ENCODE results near the gene GPD1L.
"Not testable (repeated sequence)": the region's sequence is repeated elsewhere in the genome, so short reads cannot be mapped to it uniquely, and the experiment has no call there.

The GPD1L gene

GRCh38 chr3:32180141-32180784 is 73.8 kb downstream of the GPD1L start:
- DNase-seq (ENCODE audit: low read depth in 2 of 2, low spot score in 1 of 2): no peak

- DNase-seq (ENCODE audit: low read depth in 2 of 2, low spot score in 1 of 2): no peak
These were observed 74.9 kb downstream of the GPD1L start for GRCh38 chr3:32181365-32181764.

GRCh38 chr3:32181796-32182195 is 75.4 kb downstream of the GPD1L start:
- no peak for DNase-seq (ENCODE audit: low read depth in 2 of 2, low spot score in 1 of 2)

GRCh38 chr3:32184187-32184730 is 77.8 kb downstream of the GPD1L start:
- no peak for DNase-seq (ENCODE audit: low read depth in 2 of 2, low spot score in 1 of 2)

- DNase-seq (ENCODE audit: low read depth in 2 of 2, low spot score in 1 of 2): no peak
These were observed 79.7 kb downstream of the GPD1L start for GRCh38 chr3:32186097-32186496.

GRCh38 chr3:32186876-32187275 is 80.5 kb downstream of the GPD1L start:
- no peak for DNase-seq (ENCODE audit: low read depth in 2 of 2, low spot score in 1 of 2)

GRCh38 chr3:32189693-32190092 is 83.3 kb downstream of the GPD1L start:
- DNase-seq (ENCODE audit: low read depth in 2 of 2, low spot score in 1 of 2): no peak

GRCh38 chr3:32190556-32190955 is 84.1 kb downstream of the GPD1L start:
- DNase-seq (ENCODE audit: low read depth in 2 of 2, low spot score in 1 of 2): not testable (repeated sequence)

GRCh38 chr3:32193101-32193500 is 86.7 kb downstream of the GPD1L start:
- DNase-seq (ENCODE audit: low read depth in 2 of 2, low spot score in 1 of 2): no peak

- DNase-seq (ENCODE audit: low read depth in 2 of 2, low spot score in 1 of 2): no peak
These were observed 88.2 kb downstream of the GPD1L start for GRCh38 chr3:32194653-32195052.

GRCh38 chr3:32195995-32196540 is 89.6 kb downstream of the GPD1L start:
- DNase-seq (ENCODE audit: low read depth in 2 of 2, low spot score in 1 of 2): no peak

- no peak for DNase-seq (ENCODE audit: low read depth in 2 of 2, low spot score in 1 of 2)
These were observed 91.6 kb downstream of the GPD1L start for GRCh38 chr3:32197991-32198390.

- no peak for DNase-seq (ENCODE audit: low read depth in 2 of 2, low spot score in 1 of 2)
These were observed 92.3 kb downstream of the GPD1L start for GRCh38 chr3:32198714-32199113.

- no peak for DNase-seq (ENCODE audit: low read depth in 2 of 2, low spot score in 1 of 2)
These were observed 94.1 kb downstream of the GPD1L start for GRCh38 chr3:32200490-32200889.

GRCh38 chr3:32200992-32201758 is 94.8 kb downstream of the GPD1L start:
- DNase-seq (ENCODE audit: low read depth in 2 of 2, low spot score in 1 of 2): no peak

GRCh38 chr3:32202496-32202895 is 96.1 kb downstream of the GPD1L start:
- DNase-seq (ENCODE audit: low read depth in 2 of 2, low spot score in 1 of 2): no peak

- no peak for DNase-seq (ENCODE audit: low read depth in 2 of 2, low spot score in 1 of 2)
These were observed 97.4 kb downstream of the GPD1L start for GRCh38 chr3:32203854-32204253.

GRCh38 chr3:32208447-32208846 is 102.0 kb downstream of the GPD1L start:
- no peak for DNase-seq (ENCODE audit: low read depth in 2 of 2, low spot score in 1 of 2)

GRCh38 chr3:32215185-32215584 is 108.8 kb downstream of the GPD1L start:
- no peak for DNase-seq (ENCODE audit: low read depth in 2 of 2, low spot score in 1 of 2)

- DNase-seq (ENCODE audit: low read depth in 2 of 2, low spot score in 1 of 2): no peak
These were observed 109.9 kb downstream of the GPD1L start for GRCh38 chr3:32216172-32216783.

GRCh38 chr3:32217339-32217738 is 110.9 kb downstream of the GPD1L start:
- DNase-seq (ENCODE audit: low read depth in 2 of 2, low spot score in 1 of 2): no peak
